Hepatocyte (in vitro differentiated cells): ENCODE measurements around the gene CLCN7.

Source experiments
- CTCF ChIP-seq: fragments of 200-600 bp; sonication (generic); IDR thresholded peaks from 2 replicates; pipeline ENCODE4 v1.5.1; 2016; ENCODE audit warnings: antibody characterized with exemption, mild to moderate bottlenecking; ENCODE audit not compliant: poor library complexity
- EZH2 ChIP-seq: fragments of 200-600 bp; sonication (generic); IDR thresholded peaks from 2 replicates; pipeline ENCODE4 v1.6.1; 2016; ENCODE audit warnings: antibody characterized with exemption, mild to moderate bottlenecking, borderline replicate concordance
- EZH2phosphoT487 ChIP-seq: fragments of 200-600 bp; sonication (generic); IDR thresholded peaks from one replicate; pipeline ENCODE4 v1.6.1; 2018; ENCODE audit warnings: antibody characterized with exemption, mild to moderate bottlenecking, low read depth, moderate library complexity; ENCODE audit not compliant: unreplicated experiment, severe bottlenecking

- TF ChIP-seq CTCF = no peak
- TF ChIP-seq EZH2 = no peak
- TF ChIP-seq EZH2phosphoT487 = no peak
These were observed 19.9 kb upstream of the CLCN7 start for GRCh38 chr16:1494711-1495110.
